Cerebellar nuclear complex (tissue), 1 donor: ENCODE results near the gene TMOD3.
A peak's percentile ranks its signal among the peaks of the same experiment; 100 is the strongest.

Source experiments
- DNase-seq, 2 experiments: peaks; one replicate each; lab custom pipeline; 2025; lab: John Stamatoyannopoulos, UW

The TMOD3 gene

DNA sequence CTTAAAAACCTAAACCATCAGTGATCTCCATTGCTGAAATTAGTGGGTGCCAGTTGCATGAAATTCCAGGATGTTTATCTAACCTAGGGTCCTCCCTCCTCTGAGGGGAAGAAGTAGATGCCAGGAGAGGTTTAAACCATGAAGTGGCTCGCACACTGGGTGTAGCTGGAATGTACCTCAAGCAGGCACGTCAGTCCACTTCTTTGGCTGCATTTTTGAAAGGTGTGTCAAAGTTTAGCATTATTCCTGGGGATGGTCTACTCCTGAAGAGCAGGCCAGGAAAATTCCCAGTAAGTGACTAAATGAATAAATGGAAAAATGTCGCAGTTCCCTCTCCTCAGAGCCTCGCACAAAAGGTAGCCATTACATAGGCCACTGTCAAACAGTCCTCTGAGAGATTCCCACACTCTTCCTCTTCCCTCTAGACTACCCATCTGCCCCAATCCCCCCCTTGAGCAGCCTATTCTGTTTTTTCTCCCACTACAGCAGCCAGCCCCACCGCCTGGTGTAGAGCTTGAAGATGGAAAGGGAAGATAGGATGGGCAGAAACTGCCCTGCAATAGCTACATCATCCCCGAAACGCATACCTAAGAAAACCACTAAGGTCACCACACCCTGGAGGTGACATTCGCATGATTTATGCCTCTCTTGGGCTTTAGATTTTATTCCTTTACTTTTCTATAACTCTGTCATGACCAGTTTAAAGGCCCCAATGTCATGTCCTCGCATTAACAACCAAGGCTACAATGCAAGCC lies 655 bp upstream of the TMOD3 start:
- no peak for DNase-seq

DNA sequence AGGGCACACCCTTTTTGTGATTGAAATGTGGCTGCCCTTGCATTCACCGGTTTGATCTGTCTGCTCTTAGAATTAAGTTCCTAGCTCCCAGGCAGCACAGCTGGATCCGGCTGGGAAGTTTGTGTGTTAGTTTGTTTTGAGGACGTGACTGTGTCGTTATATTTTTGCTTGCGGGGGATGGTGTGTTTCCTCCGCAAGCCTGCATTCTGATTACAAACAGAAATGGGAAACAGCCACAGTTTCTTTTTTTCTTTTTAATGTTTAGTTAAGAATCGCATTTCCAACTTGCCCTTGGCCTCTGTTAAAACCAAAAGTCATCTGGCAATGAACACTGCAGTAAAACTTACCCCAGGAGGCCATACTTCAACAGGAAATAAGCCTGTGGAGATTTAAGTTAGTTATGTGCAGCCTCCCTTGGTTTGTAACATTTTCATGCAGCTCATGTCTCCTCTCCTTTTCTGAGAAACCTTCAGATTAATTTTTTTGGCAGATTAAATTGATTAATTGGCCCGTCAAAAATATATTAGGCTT lies 888 bp downstream of the TMOD3 start:
- DNase-seq: no peak

DNA sequence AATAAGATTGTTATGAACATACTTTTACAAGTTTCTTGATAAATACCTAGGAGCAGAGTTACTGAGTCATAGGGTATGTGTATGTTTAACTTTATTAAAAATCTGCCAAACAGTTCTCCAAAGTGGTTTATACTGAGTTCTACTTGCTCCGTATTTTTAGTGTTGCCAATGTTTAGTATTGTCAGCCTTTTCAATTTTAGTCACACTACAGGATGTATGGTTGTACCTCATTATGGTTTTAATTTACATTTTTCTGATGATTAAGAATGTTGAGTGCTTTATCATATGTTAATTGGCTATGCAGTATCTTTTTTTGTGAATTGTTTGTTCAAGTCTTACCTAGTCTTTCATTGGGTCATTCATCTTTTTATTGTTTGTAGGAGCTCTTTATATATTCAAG lies 4.3 kb downstream of the TMOD3 start:
- DNase-seq: no peak

DNA sequence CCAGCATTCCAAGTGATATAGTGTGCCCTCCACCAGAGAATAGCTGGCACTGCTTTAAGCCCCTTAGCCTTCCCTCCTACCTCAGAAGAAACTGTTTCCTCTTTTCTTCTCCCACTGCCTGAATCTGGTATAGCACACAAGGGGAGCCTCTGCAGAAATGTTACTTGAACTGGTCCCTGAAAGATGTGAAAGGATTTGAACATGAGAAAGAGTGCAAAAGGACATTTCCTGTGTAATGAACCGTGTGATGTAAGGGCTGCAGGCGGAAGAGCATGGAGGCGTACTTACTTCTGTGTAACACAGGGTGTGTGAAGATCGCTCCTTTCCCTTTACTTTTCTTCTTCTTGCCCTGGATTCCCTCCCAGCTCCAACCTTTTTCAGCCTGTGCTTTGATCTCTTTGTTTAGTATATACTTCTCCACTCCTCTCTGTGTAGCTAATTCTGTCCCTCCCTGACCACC lies 8.4 kb downstream of the TMOD3 start:
- no peak for DNase-seq

DNA sequence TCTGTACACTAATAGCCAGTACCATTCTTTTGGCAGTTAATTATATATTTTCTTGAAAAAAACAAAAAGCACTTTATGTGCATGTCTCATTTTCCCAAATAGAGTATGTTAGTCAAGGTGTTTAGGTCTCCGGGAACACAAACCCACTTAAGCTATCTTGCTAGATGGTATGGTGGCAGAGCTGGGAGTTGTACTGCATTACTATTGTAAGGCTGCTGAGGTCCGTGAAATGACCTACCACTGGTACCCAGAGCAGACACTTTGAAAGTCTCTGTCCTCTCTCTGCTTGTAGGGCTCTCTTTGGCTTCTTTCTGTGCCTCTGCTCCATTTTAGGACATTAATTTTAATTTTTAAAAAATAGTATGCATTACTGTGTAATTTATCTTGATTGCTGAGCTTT lies 8.8 kb downstream of the TMOD3 start:
- DNase-seq: no peak

DNA sequence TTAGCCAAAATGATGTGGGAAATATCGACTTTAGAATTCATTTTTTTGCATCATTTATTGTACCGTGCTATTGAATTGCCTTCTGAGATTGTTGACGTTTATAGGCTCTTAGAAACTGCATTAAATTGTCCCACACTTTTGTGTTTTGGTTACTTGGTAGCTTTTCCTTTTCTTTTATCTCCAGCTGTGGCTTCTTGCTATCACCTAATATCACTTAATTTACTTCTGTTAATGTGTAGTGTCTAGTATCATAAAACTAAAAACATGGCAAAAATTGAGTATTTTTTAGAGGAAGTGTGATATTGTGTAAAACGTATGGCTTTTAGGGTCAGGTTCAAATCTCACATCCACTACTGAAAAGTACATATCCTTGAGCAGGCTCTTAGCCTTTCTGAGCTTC lies 11.2 kb downstream of the TMOD3 start:
- no peak for DNase-seq

DNA sequence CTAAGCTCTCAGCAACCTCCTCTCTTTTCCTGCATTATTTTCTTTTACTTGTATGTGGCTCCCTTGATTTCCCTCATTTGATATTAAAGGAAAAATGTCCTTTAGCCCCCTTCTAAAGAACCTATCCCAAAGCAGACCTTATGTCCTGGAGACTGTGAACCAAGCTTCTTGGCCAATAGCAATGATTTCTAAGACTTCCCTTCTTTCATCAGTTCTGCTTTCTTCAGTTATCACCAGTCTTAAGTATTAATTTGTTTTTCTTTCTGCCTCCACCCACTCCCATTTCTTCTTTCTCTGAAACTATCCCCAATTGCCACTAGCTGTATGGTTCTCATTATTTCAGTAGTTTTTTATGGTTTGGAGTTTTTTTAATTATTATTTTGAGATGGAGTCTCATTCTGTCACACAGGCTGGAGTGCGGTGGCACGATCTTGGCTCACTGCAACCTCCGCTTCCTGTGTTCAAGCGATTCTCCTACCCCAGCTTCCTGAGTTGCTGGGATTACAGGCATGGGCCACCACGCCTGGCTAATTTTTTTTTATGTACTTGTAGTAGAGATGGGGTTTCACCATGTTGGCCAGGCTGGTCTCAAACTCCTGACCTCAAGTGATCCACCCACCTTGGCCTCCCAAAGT lies 12.1 kb downstream of the TMOD3 start:
- DNase-seq: no peak

DNA sequence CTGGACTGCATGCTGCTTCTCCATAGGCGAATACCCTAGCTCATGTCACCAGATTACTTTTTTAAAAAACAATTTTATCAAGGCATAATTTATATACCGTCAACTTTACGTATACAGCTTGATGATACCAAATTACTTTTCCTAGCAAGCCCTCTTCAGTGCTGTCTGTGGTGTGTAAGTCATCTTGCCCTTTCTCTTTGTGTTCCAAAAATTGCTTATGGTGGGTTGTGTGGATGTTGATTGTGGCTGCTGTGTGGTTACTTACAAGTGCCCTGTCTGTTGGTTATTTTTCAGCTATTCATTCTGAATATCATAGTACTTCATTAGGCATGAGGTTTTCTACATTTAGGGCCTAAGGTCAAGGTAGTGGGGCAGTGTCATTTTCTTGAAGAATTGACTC lies 12.8 kb downstream of the TMOD3 start:
- DNase-seq: no peak

DNA sequence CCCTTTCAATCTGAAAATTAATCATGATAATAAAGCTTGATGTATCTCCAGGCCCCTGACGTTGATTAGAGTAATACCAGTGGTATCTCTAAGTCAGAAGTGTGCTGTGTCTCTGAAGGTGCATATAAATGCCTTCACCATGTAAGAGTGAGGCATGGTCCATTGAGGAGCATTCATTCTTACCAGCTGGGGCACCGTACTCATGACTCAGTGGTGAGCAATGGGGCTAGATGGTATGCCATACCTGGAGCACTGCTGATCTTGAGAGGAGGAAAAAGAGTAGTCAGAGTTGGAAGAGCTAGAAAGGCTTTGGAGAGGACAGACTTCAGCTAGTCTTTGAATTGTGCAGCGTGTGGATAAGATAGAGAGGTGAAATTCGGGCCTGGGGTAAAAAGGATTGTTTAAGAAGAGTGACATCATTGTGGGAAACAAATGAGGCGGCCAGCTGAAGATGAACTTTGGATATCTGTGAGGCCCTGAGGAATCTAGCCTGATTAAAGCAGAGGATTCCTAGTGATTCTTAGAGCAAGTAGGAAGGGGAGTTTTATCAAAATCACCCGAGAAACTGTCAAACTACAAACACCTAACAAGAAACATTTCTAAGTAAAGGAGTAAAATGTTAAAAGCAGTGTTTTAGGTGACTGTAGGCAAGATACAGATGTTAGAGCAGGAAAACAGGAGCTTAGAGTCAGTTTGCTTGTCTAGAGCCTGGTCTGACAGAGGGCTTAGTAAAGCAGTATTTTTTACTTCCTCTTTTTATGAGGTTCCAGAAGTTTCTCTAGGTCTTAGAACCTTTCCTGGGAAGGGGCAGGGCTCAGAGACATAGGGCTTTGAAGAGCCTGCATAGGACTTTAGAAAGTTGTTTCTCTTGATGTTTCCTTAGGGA lies 13.6 kb downstream of the TMOD3 start:
- no peak for DNase-seq

DNA sequence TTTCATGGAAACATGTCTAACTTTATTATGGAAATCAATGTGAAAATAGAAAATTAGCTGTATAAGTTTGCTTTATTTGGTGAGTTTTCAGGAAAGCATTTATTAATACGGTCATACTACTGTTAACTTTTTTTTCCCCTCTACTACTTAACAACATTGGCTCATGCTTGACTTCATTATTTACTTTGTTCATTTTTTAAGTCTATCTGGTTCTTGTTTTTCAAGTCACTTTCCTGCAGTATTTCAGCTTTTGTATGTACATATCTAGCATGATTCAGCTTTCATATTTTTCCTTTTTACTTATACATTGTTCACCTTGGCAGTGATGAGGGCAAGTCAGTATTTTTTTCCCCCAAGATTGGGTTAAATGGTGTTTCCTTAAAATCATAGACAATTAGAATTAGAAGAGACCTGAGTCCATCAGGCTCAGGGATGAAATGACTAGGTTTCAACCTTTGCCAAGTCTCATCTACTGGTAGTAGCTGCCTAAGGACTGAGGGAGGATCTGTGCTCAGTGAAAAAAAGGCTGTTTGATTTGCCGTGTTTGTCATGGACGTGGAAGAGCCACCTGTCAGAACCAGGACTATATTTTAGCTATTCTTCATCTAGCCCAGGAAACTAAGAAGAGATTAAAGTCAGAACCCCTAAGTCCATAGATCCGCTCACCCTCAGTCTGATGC lies 15.4 kb downstream of the TMOD3 start:
- no peak for DNase-seq

DNA sequence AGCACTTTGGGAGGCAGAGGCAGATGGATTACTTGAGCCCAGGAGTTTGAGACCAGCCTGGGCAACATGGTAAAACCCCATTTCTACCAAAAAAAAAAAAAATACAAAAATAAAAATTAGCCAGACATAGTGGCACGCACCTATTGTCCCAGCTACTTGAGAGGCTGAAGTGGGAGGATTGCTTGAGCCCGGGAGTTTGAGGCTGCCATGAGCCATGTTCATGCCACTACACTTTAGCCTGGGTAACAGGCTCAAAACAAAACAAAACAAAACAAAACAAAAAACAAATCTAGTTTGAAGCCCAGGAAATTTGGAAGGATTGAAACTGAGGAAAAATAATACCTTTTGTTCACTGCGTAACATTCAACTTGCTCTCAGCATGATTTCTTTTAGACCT lies 16.6 kb downstream of the TMOD3 start:
- DNase-seq: no peak

DNA sequence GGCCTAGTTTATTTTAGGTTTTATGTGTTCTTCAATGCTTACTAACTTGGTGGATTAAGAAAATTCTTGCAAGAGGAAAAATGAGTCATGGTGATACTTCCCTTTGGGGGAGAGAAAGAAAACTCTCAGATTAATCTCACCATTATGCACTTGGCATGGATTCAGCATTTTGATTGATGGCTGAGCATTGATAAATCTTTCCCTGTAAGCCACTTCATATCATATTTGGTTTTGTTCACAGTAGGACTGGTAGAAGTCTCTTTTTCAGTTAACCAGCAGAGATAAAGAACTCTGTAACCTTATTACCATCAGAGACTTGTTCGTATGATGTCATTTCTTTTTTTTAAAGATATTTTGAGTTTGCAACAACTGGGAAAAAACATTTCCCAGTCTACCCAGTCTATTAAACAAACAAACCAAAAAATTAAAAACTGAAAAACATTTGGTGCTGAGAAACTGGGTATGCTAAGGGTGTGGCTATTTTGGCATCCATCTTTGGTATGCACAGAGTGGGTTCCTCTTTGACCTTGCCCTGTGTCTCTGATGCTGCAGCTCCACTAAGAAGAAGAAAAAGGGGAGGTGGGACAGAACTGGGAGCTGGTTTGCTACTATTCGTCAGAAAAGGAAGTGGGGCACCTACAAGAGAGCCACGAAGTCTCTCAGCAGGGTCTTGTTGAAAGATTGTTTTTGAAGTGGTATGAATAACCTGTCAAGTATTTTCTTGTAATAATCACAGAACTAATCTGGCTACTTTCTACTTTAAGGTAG lies 17.2 kb downstream of the TMOD3 start:
- DNase-seq: no peak

DNA sequence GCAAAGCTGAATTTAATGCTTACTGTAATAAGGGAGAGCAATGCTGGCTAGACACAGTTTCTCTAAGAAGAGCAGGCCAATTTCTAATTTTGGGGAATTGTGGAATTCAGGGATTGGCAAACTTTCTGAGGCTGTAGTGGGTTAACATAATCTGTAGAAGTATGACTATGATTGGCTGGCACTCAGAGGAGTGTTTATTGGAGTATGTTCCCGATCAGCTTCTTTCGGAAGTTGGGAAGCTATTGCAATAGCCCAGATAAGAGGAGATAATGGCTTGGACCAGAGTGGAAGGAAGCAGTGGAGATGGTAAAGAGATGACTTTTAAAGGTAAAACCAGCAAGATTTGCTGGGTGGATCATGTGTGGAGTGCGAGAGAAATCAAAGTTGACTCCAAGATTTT lies 19.4 kb downstream of the TMOD3 start:
- DNase-seq: no peak

DNA sequence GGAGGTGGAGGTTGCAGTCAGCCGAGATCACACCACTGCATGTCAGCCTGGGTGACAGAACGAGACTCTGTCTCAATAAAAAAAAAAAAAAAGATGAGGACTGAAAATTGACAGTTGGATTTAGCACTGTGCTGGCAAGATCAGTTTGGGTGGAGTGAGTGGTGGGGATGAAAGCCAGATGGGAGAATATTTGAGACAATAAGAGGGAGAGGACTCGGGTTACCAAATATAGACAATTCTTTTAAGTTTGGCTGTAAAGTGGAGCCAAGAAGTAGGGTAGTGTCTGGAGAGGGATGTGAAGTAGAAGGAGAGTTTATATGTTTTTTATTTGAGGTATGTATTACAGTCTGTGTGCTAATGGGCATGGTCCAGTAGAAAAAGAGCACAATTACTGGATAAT lies 20.4 kb downstream of the TMOD3 start:
- DNase-seq: no peak

DNA sequence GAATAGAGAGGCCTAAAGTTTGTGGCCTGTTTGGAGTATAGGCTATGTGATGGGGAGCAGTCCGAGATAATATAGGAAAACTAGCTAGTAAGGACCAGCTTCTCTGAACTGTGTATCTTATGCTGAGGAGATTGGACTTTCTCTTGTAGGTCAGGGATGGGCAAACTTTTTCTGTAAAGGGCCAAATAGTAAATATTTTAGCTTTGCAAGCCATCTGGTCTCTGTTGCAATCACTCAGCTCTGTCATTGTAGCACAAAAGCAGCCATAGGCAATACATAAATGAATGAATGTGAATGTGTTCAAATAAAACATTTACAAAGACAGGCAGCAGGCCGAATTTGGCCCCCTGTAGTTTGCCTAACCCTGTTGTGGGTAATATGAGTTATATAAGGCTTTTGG lies 24.5 kb downstream of the TMOD3 start:
- no peak for DNase-seq

DNA sequence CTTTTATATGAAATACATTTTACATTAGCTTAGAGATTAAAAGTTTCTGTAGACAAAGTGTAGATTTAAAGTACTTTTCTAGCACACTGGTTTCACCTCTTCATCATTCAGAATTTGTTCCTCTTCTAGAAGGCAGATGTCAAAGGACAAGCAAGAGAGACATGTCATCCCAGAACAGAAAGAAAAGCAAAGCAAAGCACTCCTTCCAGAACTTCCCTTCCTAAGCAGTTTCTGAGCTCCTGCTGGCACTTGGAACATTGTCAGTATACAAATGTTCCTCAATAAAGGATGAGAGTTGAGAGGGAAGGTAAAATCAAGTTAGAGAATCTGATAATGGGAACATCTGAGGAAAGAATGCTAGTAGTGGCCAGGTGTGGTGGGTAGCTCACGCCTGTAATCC lies 26.2 kb downstream of the TMOD3 start:
- DNase-seq: no peak

DNA sequence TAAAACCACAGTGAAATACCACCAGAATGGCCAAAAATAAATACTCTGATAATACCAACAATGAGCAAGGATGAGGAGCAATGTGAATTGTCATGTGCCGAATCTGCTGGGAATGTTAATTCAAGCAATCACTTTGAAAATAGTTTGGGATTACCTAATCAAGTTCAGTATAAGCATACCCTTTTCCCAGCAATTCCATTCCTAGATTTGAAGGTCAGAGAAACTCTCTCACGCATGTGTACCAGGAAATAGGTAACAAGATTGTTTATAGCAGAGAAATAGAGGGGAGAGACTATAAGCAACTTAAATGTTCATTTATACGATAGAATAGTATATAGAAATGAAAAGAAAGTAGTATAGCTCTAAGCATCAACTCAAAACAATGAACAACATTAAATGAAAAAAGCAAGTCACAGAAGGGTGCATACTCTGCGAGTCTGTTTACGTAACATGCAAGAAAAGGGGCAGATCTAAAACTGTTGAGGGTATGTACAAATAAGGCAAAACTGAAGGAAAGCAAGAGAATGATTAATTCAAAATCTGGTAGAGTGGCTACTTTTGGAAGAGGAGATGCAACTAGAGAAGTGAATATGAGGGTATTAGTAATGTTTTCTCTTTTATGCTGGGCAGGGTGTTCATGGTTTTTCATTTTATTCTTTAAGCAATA lies 27.4 kb downstream of the TMOD3 start:
- no peak for DNase-seq

DNA sequence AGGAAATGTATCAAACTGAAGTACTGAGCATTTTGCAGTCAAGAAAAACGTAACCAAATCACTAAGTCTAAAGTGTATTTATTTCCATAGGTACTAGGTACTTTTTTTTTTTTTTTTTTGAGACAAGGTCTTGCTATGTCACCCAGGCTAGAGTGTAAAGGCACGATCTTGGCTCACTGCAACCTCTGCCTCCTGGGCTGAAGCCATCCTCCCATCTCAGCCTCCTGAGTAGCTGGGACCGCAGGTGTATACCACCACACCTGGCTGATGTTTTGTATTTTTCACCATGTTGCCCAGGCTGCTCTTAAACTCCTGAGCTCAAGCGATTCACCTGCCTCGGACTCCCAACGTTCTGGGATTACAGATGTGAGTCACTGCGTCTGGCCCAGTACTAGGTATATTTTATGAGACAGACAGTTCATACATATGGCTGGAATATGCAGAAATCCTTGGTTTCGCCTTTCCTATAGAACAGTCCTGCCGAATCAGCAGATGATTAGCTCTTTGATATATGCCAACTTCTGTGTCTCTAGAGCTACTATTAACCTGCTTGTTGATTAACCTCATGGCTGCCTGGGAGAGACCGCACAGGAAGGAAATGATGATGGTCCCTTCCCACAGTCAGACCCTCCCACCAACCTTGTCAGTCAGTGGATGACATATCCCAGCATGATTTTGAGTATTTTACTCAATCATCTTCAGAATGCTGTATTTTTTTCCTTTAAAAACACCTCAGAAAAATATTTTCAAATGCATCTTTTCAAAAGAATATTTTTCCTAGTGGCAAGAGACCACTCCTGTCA lies 32.3 kb downstream of the TMOD3 start:
- no peak for DNase-seq

DNA sequence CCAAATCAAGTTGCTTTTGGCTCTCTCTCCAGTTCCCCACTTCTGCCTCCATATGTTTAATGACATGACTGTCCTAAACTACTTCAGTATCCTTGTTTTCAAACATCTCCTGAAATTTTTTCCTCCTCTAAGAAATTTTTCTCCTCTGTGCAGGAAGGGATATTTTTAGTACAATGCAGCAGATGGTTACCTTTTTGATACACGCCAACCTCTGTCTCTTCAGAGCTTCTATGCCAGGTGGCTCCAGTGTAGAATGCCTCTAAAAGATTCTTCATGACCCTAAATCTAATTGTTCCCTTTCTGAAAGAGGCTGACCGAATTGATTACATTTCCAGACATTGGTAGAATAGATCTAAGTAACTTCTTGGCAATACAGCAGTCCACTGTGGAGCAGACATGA lies 33.7 kb downstream of the TMOD3 start:
- DNase-seq: peak in 1 of 2 experiments; percentile 27
